ENCODE measurements around the gene TBPL2.

GRCh38 chr14:55446833-55447232, 6.4 kb upstream of the TBPL2 start:
- no peak for TF ChIP-seq POLR2A (IDR thresholded peaks at IDR 0.05)
- TF ChIP-seq POLR2AphosphoS5 (IDR thresholded peaks at IDR 0.05), result no peak
- no peak for TF ChIP-seq CTCF (IDR thresholded peaks at IDR 0.05)
